ENCODE measurements around the gene PIAS4.

DNA sequence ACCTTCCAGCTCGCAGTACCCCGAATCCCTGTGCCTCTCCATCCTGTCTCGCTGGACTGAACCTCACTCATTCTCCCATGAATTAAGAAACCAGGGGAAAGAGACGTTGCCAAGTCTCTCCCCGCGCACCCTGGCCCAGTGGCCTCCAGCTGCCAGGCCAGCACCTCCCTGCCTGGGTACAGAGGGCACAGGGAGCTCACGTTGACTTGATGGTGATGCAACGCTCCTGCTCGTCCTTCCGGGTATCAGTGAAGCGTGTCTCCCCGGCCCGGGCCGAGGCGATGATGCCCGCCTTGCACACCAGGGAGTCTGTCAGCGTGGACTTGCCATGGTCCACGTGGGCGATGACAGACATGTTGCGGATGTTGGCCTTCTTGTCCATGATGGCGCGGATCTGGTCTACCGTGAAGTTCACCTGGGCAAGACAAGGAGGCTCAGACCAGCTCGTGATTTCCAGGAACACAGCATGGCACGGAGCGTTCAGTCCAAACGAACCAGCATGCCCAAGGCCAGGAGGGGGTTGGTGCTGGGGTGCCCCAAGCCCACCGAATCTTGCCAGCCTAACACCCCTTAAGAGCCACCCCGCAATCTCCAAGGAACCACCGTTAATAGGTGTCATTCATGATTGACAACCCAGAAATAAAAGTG, 23.5 kb upstream of the PIAS4 start:
- TF ChIP-seq EZH2 (IDR thresholded peaks at IDR 0.05; ENCODE audit: insufficient read depth, poor library complexity, severe bottlenecking) (no peak), EZH2phosphoT487 (IDR thresholded peaks at IDR 0.05; ENCODE audit: insufficient read depth, low read depth) (no peak)
